Mammary epithelial cell (primary cell): ENCODE results near the gene ZNF83.
"Not testable (repeated sequence)": the region's sequence is repeated elsewhere in the genome, so short reads cannot be mapped to it uniquely, and the experiment has no call there.

Source experiments
- EZH2 ChIP-seq: IDR thresholded peaks from 2 replicates; pipeline ENCODE4 v1.6.1; 2012; ENCODE audit warnings: low read length, inconsistent platforms, borderline replicate concordance
- TF ChIP-seq, protein P1 (sequence below), 2 donors: IDR thresholded peaks in 1 of 2; conservative IDR thresholded peaks in 1 of 2; 2 replicates each; pipeline ENCODE4 v1.5.1; 2011 to 2012; ENCODE audit warnings: inconsistent platforms in 2 of 2, low read length in 2 of 2, mild to moderate bottlenecking in 2 of 2, control low read depth in 1 of 2, low read depth in 1 of 2; ENCODE audit not compliant: insufficient read depth in 1 of 2; ENCODE audit errors: extremely low read depth in 1 of 2

- TF ChIP-seq, protein P1, sequence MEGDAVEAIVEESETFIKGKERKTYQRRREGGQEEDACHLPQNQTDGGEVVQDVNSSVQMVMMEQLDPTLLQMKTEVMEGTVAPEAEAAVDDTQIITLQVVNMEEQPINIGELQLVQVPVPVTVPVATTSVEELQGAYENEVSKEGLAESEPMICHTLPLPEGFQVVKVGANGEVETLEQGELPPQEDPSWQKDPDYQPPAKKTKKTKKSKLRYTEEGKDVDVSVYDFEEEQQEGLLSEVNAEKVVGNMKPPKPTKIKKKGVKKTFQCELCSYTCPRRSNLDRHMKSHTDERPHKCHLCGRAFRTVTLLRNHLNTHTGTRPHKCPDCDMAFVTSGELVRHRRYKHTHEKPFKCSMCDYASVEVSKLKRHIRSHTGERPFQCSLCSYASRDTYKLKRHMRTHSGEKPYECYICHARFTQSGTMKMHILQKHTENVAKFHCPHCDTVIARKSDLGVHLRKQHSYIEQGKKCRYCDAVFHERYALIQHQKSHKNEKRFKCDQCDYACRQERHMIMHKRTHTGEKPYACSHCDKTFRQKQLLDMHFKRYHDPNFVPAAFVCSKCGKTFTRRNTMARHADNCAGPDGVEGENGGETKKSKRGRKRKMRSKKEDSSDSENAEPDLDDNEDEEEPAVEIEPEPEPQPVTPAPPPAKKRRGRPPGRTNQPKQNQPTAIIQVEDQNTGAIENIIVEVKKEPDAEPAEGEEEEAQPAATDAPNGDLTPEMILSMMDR (conservative IDR thresholded peaks at IDR 0.05 in 1 of 2, IDR thresholded peaks at IDR 0.05 in 1 of 2; ENCODE audit: extremely low read depth in 1 of 2, insufficient read depth in 1 of 2, low read depth in 1 of 2, low read length in 2 of 2): not testable (repeated sequence)
- not testable (repeated sequence) for TF ChIP-seq EZH2
These were observed 10.7 kb downstream of the ZNF83 start for GRCh38 chr19:52627441-52627840.
